Pancreas (tissue), 10 donors: ENCODE results near the gene PIGQ. TPM values are rescaled to one million over a fixed set of nuclear protein-coding genes. Genes with fewer than 3 reads are reported as not detected.

Source experiments
- ATAC-seq, 4 donors: fragments of 200-7000 bp; cut with Tn5 transposase; one replicate each; pipeline versions ENCODE4 v1.8.0 to v1.9.1; 2020; ENCODE audit warnings: mild to moderate bottlenecking in 4 of 4, moderate library complexity in 4 of 4
- DNase-seq, 6 donors: peaks; one replicate each; pipeline ENCODE4 v3.0.0-alpha.2; 2020
- FAIRE-seq: peaks from 2 replicates; lab custom pipeline; 2012; peaks lifted over from hg19 to GRCh38; lab: Jason Lieb, UNC
- H3K27ac ChIP-seq, 4 donors: fragments of 200-600 bp; sonication (generic); 1 replicate in 3 of 4; 2 replicates in 1 of 4; pipeline versions ENCODE4 v1.5.0 to v1.8.0; 2020
- H3K27me3 ChIP-seq, 4 donors: fragments of 200-600 bp; one replicate each; pipeline ENCODE4 v1.8.0; 2021
- H3K36me3 ChIP-seq, 3 donors: fragments of 200-600 bp; sonication (generic) in 1 of 3; one replicate each; pipeline versions ENCODE4 v1.5.0 to v1.8.0; 2020 to 2021
- H3K4me1 ChIP-seq, 3 donors: fragments of 200-600 bp; one replicate each; pipeline ENCODE4 v1.8.0; 2021
- H3K4me3 ChIP-seq, 4 donors: fragments of 200-600 bp; sonication (generic) in 2 of 4; one replicate each; pipeline versions ENCODE4 v1.5.0 to v1.8.0; 2020 to 2021
- H3K9me3 ChIP-seq, 4 donors: fragments of 200-600 bp; one replicate each; pipeline ENCODE4 v1.8.0; 2021
- WGBS, 2 donors: extraction: QIAGEN DNeasy Blood & Tissue Kit; methylation state at CpG; one replicate each; pipeline ENCODE4 v1.1.7; 2013; 5-methylcytosine and 5-hydroxymethylcytosine counted together
- intact Hi-C, 3 donors: fragments of 100-400 bp; cut with DNase I; formaldehyde crosslinking; loops; one replicate each; pipeline versions ENCODE4 v1.11.1 to v1.14.2; 2022
- polyA plus RNA-seq, 2 donors: library from polyadenylated mRNA; stranded (reverse); fragments of 200-250 nt; gene quantifications; one replicate each; pipeline ENCODE4 v1.2.3, GENCODE V29; 2013
- total RNA-seq, 6 donors: library from RNA; stranded (reverse); fragmentation: NEBNext Ultra II Directional in 4 of 6; extraction: Animal tissue kit (Norgen Biotek cat#: 25700) in 4 of 6; gene quantifications; one replicate each; pipeline versions ENCODE4 v1.2.1 to v1.2.4, GENCODE V29; 2021 to 2023
- TF ChIP-seq, protein P1 (sequence below), 4 donors: fragments of 200-600 bp; sonication (generic) in 3 of 4; IDR thresholded peaks; one replicate each; pipeline versions ENCODE4 v1.5.0 to v1.8.0; 2021; ENCODE audit warnings: antibody characterized with exemption in 4 of 4
- donor health status: healthy with polysubstance abuse.
- donor health status: DM: no; HTN: no; CAD: no; lungs with moderate emphysema.
- donor health status: DM: no; HTN: no; CAD: no.
- donor health status: control.
- donor health status: control.
- donor health status: Bipolar disorder and iron deficiency.
- donor health status: DM: yes; HTN: yes; CAD: no.
- donor health status: DM: no; HTN: no; CAD: no.
- donor health status: DM: no; HTN: no; CAD: no.
- donor health status: DM: yes; HTN: yes; CAD: no.

The PIGQ gene
- total and polyA plus RNA-seq, 8 donors: 29.7 to 165 (median 43.6) TPM

DNA sequence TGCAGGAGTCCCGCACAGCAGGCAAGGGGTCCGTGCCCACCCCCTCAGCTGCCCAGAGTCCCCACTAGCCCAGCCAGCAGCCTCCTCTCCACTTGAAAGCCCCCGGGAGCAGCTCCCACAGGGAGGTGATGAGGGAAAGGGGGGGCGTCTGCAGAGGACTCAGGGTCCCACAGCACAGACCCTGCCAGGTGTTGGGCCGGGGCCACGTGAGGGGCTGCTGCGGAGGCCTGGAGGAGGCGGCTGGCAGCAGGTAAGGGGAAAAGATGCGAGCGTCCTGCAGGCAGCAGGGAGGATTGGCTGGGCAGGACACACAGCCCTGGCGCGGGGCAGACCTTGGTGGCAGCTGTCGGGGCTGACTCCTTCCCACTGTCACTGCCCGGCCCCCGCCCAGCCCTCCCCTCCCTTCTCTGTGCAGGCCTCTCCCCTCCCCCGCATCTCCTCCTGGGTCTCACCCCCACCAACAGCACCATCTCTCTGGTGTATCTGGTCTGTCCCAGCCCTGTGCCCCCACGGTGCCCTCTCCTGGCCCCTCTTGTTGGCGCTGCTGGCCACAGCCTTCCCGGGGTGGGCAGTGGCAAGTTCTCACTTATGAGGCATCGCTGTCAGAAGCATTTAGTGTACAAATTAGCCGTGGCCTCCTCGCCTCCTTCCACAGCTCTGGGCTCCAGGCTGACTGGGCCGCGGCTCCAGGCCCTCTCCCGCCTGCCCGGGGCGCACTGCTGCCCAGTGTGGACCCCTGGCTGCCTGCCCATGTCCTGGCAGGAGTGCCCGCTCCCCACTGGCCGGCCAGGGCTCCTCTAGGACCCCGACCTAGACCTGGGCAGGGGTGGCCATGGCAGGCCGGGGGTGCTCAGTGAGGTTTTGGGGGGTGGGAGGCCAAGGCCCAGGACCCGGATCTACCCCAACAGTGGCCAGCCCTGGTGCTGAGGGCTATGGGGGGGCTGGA, 14.0 kb upstream of the PIGQ start:
- H3K4me3 ChIP-seq: no peak overlapping the region
- no peak overlapping the region for H3K27ac ChIP-seq
- no peaks in the 10 kb centered on the region for H3K9me3 ChIP-seq
- no peaks in the 10 kb centered on the region for H3K4me1 ChIP-seq
- WGBS, 2 donors: 65 to 82% methylated on average over 28 to 31 of the region's 32 CpGs
- ATAC-seq (peak in 2 of 4 donors; percentile 4 to 17), FAIRE-seq (no peak), DNase-seq (no peak)
- intact Hi-C loops: no loop called here
- H3K27me3 ChIP-seq: no peaks in the 10 kb centered on the region
- H3K36me3 ChIP-seq: peaks cover 6 to 16% (median 11%) of the 10 kb centered on the region in 3 donors
- TF ChIP-seq, protein P1, sequence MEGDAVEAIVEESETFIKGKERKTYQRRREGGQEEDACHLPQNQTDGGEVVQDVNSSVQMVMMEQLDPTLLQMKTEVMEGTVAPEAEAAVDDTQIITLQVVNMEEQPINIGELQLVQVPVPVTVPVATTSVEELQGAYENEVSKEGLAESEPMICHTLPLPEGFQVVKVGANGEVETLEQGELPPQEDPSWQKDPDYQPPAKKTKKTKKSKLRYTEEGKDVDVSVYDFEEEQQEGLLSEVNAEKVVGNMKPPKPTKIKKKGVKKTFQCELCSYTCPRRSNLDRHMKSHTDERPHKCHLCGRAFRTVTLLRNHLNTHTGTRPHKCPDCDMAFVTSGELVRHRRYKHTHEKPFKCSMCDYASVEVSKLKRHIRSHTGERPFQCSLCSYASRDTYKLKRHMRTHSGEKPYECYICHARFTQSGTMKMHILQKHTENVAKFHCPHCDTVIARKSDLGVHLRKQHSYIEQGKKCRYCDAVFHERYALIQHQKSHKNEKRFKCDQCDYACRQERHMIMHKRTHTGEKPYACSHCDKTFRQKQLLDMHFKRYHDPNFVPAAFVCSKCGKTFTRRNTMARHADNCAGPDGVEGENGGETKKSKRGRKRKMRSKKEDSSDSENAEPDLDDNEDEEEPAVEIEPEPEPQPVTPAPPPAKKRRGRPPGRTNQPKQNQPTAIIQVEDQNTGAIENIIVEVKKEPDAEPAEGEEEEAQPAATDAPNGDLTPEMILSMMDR (IDR thresholded peaks at IDR 0.05): no peak

- 87 to 92% methylated on average over 25 to 32 of the region's 32 CpGs for WGBS, 2 donors
- intact Hi-C loops: no loop called here
- FAIRE-seq: no peak
These were observed 13.1 kb upstream of the PIGQ start for GRCh38 chr16:556474-557173.

GRCh38 chr16:557463-558297, 12.1 kb upstream of the PIGQ start:
- TF ChIP-seq, protein P1 (IDR thresholded peaks at IDR 0.05): no peak
- H3K27ac ChIP-seq: no peak overlapping the region
- no peak for FAIRE-seq
- intact Hi-C loops: no loop called here
- H3K9me3 ChIP-seq: no peaks in the 10 kb centered on the region
- 86 to 92% methylated on average over 20 to 23 of the region's 23 CpGs for WGBS, 2 donors
- DNase-seq: no peak
- no peaks in the 10 kb centered on the region for H3K4me1 ChIP-seq
- no peak for ATAC-seq
- no peak overlapping the region for H3K4me3 ChIP-seq
- H3K27me3 ChIP-seq: no peaks in the 10 kb centered on the region
- H3K36me3 ChIP-seq: peaks cover 0 to under 1% (median 0%) of the 10 kb centered on the region in 3 donors

More at GRCh38 chr16:556474-557173, 13.1 kb upstream of the PIGQ start:
- Histone ChIP-seq H3K9me3 (no peaks in the 10 kb centered on the region), H3K27ac (no peak overlapping the region), H3K36me3 (peaks cover 6 to 11% (median 8%) of the 10 kb centered on the region in 3 donors), H3K4me3 (no peak overlapping the region), H3K4me1 (no peaks in the 10 kb centered on the region), H3K27me3 (no peaks in the 10 kb centered on the region)
- TF ChIP-seq, protein P1 (IDR thresholded peaks at IDR 0.05): no peak
- ATAC-seq: no peak
- no peak for DNase-seq

DNA sequence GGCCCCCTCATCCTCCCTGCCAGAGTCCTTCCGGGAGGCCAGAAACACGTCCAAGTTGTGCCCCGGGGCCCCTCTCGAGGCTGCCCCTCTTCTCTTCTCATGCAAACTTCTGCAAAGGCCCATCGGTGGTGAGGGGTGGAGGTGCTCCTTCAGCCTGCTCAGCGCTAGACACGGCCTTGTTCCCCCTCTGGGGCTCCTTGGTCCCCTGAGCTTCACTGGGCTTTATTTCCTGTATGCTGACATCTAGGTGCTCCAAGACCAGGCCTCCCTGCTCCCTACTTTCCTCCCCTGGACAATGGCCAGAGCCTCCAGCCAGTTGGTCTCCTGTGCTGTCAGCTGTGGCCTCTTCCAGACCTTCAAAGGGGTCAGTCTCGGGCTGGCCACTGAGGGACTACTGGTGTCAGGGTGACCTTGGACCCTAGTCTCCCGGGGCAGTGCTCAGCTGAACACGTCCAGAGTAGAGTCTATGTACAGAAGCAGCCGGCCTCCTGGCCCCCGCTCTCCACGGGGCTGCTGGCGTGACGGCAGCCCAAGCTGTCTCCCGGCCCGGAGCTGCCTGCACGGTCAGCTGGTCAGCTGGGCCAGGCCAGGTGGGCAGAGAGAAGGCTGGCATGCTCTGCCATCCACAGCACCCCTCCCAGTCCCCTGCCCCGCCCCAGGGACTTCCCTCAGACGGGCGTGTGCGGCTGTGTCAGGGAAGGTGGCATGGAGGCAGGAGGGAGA, 11.3 kb upstream of the PIGQ start:
- H3K27ac ChIP-seq: no peak overlapping the region
- intact Hi-C loops: no loop called here
- WGBS, 2 donors: 59 to 64% methylated on average over 21 to 22 of the region's 22 CpGs
- ATAC-seq: no peak
- H3K36me3 ChIP-seq: no peaks in the 10 kb centered on the region
- no peaks in the 10 kb centered on the region for H3K27me3 ChIP-seq
- H3K4me3 ChIP-seq: no peak overlapping the region
- TF ChIP-seq, protein P1 (IDR thresholded peaks at IDR 0.05): no peak
- no peak for DNase-seq
- H3K9me3 ChIP-seq: no peaks in the 10 kb centered on the region
- no peak for FAIRE-seq
- no peaks in the 10 kb centered on the region for H3K4me1 ChIP-seq
